ENCODE measurements around the gene SMIM32.

Gene SMIM32

DNA sequence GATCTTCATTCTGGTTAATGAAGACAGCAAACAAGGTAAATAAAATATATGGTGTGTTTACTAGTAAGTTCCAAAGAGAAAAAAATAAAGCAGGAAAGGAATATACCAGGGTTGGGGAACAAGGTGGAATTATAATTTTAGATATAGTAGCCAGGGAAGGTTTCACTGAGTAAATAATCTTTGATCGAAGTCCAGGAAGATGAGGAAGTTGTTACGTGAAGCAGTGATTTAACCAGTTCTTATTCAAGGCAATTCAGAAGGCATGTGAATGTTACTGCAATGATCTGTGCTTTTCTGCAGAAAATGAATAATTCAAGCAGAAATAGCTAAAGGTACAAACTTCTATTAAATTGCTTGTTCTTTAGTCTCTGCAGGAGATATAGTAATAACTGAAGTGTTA, 6.2 kb downstream of the SMIM32 start:
- no peak for DNase-seq (ENCODE audit: low read depth)

GRCh38 chr5:136185974-136186665, 6.8 kb downstream of the SMIM32 start:
- no peak for DNase-seq (ENCODE audit: low read depth)

- DNase-seq (ENCODE audit: low read depth) = no peak
These were observed 10.3 kb downstream of the SMIM32 start for GRCh38 chr5:136182618-136183017.

GRCh38 chr5:136174021-136174659, 18.8 kb downstream of the SMIM32 start:
- DNase-seq (ENCODE audit: low read depth) = no peak

DNA sequence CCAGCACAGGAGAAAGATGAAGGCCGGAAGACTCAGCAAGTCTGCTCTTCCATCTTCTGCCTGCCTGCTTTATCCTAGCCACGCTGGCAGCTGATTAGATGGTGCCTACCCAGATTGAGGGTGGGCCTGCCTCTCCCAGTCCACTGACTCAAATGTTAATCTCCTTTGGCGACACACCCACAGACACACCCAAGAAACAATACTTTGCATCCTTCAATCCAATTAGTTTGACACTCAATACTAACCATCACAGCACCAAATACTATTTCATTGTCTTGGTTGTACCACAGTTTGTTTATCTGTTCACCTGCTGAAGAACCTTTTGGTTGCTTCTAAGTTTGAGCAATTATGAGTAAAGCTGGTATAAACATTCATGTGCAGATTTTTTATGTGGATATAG, 23.7 kb downstream of the SMIM32 start:
- DNase-seq (ENCODE audit: low read depth) = no peak

- no peak for DNase-seq (ENCODE audit: low read depth)
These were observed 26.1 kb downstream of the SMIM32 start for GRCh38 chr5:136166909-136167308.

- DNase-seq (ENCODE audit: low read depth) = no peak
These were observed 28.7 kb downstream of the SMIM32 start for GRCh38 chr5:136164226-136164625.

GRCh38 chr5:136162008-136162407, 31.0 kb downstream of the SMIM32 start:
- no peak for DNase-seq (ENCODE audit: low read depth)

DNA sequence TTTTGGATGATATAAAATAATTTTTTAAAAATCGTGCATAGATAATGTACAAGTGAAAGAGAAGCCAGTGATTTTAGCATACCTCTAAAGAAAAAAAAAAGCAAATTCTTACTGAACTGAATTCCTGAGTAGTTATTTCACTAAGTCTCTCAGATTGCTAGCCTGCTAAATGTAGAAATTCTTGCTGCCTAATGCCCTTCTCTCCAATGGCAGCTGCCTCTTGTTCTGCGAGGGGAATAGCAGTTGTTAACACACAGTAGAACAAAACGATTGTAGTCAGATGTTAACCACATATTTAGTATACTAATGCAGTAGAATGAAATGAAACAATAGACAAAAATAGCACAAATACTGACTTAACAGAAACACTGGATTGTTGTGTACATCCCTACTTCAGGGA, 33.5 kb downstream of the SMIM32 start:
- no peak for DNase-seq (ENCODE audit: low read depth)

DNA sequence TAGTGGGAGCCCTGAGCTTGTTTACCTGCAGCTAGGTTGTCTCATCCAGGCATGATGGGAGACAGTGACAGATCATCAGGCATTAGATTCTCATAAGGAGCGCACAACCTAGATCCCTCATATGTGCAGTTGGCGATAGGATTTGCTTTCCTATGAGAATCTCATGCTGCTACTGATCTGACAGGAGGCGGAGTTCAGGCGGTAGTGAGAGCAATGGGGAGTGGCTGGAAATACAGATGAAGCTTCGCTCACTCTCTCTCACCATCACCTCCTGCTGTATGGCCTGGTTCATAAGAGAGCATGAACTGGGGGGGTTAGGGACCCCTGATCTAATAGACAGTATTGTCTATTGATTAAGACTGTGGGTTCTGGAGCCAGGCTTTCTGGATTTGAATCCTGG, 35.4 kb downstream of the SMIM32 start:
- DNase-seq (ENCODE audit: low read depth) = no peak

- no peak for DNase-seq (ENCODE audit: low read depth)
These were observed 37.2 kb downstream of the SMIM32 start for GRCh38 chr5:136155761-136156160.

DNA sequence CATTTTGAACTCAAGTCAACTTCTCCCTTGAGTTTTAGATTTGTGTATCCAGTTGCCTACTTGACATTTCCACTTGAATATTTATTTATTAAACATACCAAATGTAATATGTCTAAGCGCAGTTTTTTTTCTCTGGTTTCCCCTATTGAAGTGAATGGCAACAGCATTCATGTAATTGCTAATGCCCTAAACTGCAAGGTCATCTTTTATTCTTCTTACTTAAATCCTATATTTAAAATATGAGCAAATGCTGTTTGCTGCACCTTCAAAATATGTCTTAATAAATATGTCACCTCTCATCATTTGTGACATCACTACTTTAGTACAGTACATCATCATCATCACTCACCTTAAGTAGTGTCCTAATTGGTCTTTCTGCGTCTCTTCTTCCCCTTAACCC, 37.9 kb downstream of the SMIM32 start:
- DNase-seq (ENCODE audit: low read depth) = no peak

DNA sequence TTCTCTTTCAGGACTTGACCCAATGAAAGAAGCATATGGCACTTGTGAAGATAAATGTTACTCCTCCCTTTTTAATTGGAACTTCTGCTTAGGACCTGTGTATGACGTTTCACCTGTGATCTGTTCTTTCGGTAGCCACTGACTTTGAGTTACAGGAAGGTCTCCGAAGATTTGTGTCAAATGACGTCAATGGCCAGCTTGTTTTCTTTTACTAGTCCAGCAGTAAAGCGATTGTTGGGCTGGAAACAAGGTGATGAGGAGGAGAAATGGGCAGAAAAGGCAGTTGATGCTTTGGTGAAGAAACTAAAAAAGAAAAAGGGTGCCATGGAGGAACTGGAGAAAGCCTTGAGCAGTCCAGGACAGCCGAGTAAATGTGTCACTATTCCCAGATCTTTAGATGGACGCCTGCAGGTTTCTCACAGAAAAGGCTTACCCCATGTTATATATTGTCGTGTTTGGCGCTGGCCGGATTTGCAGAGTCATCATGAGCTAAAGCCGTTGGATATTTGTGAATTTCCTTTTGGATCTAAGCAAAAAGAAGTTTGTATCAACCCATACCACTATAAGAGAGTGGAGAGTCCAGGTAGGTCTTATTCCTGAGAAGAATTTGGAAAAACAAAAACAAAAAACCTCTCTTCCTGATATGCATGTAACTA, 39.3 kb downstream of the SMIM32 start:
- no peak for DNase-seq (ENCODE audit: low read depth)

GRCh38 chr5:136149891-136150290, 43.1 kb downstream of the SMIM32 start:
- DNase-seq (ENCODE audit: low read depth) = no peak

GRCh38 chr5:136147632-136148031, 45.3 kb downstream of the SMIM32 start:
- no peak for DNase-seq (ENCODE audit: low read depth)

- no peak for DNase-seq (ENCODE audit: low read depth)
These were observed 46.8 kb downstream of the SMIM32 start for GRCh38 chr5:136146201-136146600.

GRCh38 chr5:136145030-136145429, 47.9 kb downstream of the SMIM32 start:
- DNase-seq (ENCODE audit: low read depth) = no peak

DNA sequence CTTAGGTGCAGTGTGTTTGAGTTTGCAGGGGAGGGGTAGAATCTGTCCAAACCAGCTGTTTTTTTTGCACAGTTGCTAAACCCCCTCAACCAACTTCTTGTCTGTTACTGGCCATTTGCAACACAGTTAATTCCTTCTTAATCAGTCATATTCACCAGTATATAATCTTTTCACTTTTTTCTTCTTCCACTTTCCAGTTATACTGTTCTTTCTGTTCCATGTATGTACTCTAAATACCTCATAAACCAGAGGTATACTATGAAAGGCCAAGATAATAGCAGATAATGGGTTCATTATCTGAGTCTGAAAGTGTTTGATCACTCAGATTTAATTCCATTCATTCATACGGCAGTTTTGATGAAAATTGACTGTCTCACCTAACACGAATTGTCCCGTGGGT, 49.2 kb downstream of the SMIM32 start:
- DNase-seq (ENCODE audit: low read depth) = no peak

DNA sequence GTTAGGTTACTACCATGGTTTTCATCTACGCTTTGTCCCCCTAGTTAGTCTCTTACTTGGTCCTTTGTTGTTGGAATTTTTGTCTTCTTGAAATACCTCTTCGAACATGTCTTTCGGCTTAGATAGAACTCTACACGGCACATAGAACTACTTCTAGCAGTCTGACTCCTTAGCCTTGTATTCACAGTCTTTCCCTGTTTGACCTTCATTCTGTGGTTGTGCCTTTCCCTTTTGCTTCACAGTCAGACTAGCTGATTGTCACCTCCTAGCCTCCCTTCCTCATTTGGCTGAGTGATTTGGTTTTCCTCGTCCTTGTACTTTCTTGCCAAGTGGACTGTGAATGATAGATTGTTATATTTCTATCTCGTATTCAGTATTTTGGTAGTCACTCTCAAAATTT, 49.6 kb downstream of the SMIM32 start:
- DNase-seq (ENCODE audit: low read depth) = no peak

DNA sequence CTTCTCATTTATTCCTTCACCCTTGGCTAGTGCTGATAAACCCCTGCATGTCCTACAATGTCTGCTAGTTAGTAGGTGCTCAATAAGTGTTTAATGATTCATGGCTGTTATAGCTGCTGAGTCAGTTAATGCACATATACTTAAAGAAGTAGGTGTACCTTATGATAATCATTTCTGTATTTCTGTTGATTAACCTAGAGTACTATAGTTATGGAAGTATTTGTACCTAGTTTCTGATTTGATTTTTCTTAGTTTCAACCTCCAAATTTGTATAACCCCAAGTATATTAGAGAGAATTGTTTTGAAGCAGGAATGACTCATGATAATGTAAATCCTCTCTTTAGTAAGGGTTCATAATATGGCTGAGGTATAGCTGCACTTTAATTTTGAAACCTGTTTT, 51.4 kb downstream of the SMIM32 start:
- DNase-seq (ENCODE audit: low read depth) = no peak
